K562 (cell line): Measurements from ENCODE around the gene BCL2L1. TPM values are rescaled to one million over a fixed set of nuclear protein-coding genes. Genes with fewer than 3 reads are reported as not detected.
A peak's percentile ranks its signal among the peaks of the same experiment; 100 is the strongest.

Source experiments
- ASH1L ChIP-seq: fragments of 450-650 bp; IDR thresholded peaks from 2 replicates; pipeline ENCODE4 v1.6.1; 2018; ENCODE audit warnings: borderline replicate concordance, mild to moderate bottlenecking, low read depth; ENCODE audit not compliant: partially characterized antibody
- BRF2 ChIP-seq: IDR thresholded peaks from 3 replicates; pipeline ENCODE4 v1.6.1; 2011; ENCODE audit warnings: borderline replicate concordance, mild to moderate bottlenecking; ENCODE audit not compliant: insufficient read length, insufficient read depth
- GTF2E2 ChIP-seq: fragments of 200-800 bp; sonication (Bioruptor generic); IDR thresholded peaks from 2 replicates; pipeline ENCODE4 v1.6.1; 2016; ENCODE audit warnings: missing genetic modification characterization, missing compliant biosample characterization
- HNRNPK ChIP-seq: fragments of 200-400 bp; formaldehyde crosslinking; IDR thresholded peaks from one replicate; pipeline ENCODE4 v1.6.1; 2018; ENCODE audit warnings: mild to moderate bottlenecking, low read depth, low read length; ENCODE audit not compliant: poor library complexity, severe bottlenecking
- KDM5B ChIP-seq: fragments of 200-600 bp; sonication (generic); IDR thresholded peaks from 2 replicates; pipeline ENCODE4 v1.6.1; 2012; ENCODE audit warnings: low read depth, mild to moderate bottlenecking, moderate library complexity, low read length, control low read depth, inconsistent platforms; ENCODE audit not compliant: insufficient replicate concordance
- PCBP2 ChIP-seq: fragments of 200-400 bp; formaldehyde crosslinking; IDR thresholded peaks from 2 replicates; pipeline ENCODE4 v1.6.1; 2018; ENCODE audit warnings: low read length, low read depth, mild to moderate bottlenecking, moderate library complexity; ENCODE audit not compliant: poor library complexity, severe bottlenecking
- POLR3G ChIP-seq: IDR thresholded peaks from 2 replicates; pipeline ENCODE4 v1.6.1; 2011; ENCODE audit not compliant: insufficient read length, insufficient replicate concordance; ENCODE audit errors: extremely low read depth
- STAT5A ChIP-seq: IDR thresholded peaks from 2 replicates; pipeline ENCODE4 v1.6.1; 2012; ENCODE audit warnings: low read length, inconsistent platforms, borderline replicate concordance
- THAP7 ChIP-seq: fragments of 250-450 bp; sonication (Bioruptor Pico); IDR thresholded peaks from 2 replicates; pipeline ENCODE4 v1.5.0; 2021
- XRCC5 ChIP-seq: fragments of 200-400 bp; formaldehyde crosslinking; IDR thresholded peaks from 2 replicates; pipeline ENCODE4 v1.6.1; 2017; ENCODE audit warnings: low read depth, mild to moderate bottlenecking, low read length
- ZFP1 ChIP-seq: fragments of 450-650 bp; formaldehyde crosslinking; IDR thresholded peaks from 2 replicates; pipeline ENCODE4 v1.4.0; 2020; ENCODE audit warnings: mild to moderate bottlenecking, mixed read lengths
- ZNF277 ChIP-seq: fragments of 250-450 bp; sonication (Bioruptor Pico); IDR thresholded peaks from 2 replicates; pipeline ENCODE4 v1.8.0; 2022; ENCODE audit warnings: inconsistent platforms, mild to moderate bottlenecking, moderate library complexity, borderline replicate concordance
- ZNF445 ChIP-seq: fragments of 250-450 bp; sonication (Bioruptor Pico); IDR thresholded peaks from 2 replicates; pipeline ENCODE4 v1.4.0; 2020; ENCODE audit warnings: low read depth, mild to moderate bottlenecking, moderate library complexity
- polyA plus RNA-seq, 8 experiments: library from polyadenylated mRNA; depleted of rRNA in 4 of 8; stranded (reverse) in 5 of 8; unstranded in 3 of 8; fragments of >200 nt; fragmentation: Nextera tagmentation in 2 of 8; fragmentation: Illumina TruSeq in 1 of 8; extraction: Ambion mirVana in 2 of 8; extraction: Trizol in 1 of 8; gene quantifications; 2 replicates each; pipeline versions ENCODE4 v1.2.1 to v1.2.3, GENCODE V29; 2011 to 2014; ENCODE audit warnings: inconsistent platforms in 1 of 8, missing spikeins in 1 of 8
- total RNA-seq, 7 experiments: library from RNA; depleted of rRNA in 6 of 7; stranded (reverse); fragments of >200 nt in 6 of 7; fragmentation: Illumina TruSeq in 2 of 7; extraction: Trizol in 2 of 7; gene quantifications; 2 replicates each; pipeline versions ENCODE4 v1.2.1 to v1.2.3, GENCODE V29; 2011 to 2021; ENCODE audit warnings: low replicate concordance in 1 of 7

The BCL2L1 gene
- total and polyA plus RNA-seq, 9 of the 15 experiments (the other 6 are each of a cell fraction or from before 2014, with no cell fraction given): 3.3 to 182 (median 120) TPM

GRCh38 chr20:31689141-31689540 is 33.5 kb downstream of the BCL2L1 start (continued):
- no peak for TF ChIP-seq STAT5A
- no peak for TF ChIP-seq KDM5B
- no peak for TF ChIP-seq ZFP1 (CRISPR knock-in tag)
- peak; percentile 28 for TF ChIP-seq PCBP2
- TF ChIP-seq GTF2E2 (tag): no peak
- no peak for TF ChIP-seq THAP7 (CRISPR knock-in tag)
- TF ChIP-seq POLR3G: no peak
- TF ChIP-seq ZNF277 (CRISPR knock-in tag): no peak
- no peak for TF ChIP-seq XRCC5
- peak; percentile 81 for TF ChIP-seq HNRNPK
- no peak for TF ChIP-seq BRF2
- no peak for TF ChIP-seq ZNF445
- no peak for TF ChIP-seq ASH1L
